Large intestine (tissue), 3 donors: ENCODE data around the gene PLSCR4. TPM values are rescaled to one million over a fixed set of nuclear protein-coding genes. Genes with fewer than 3 reads are reported as not detected.

Experiments
- DNase-seq, 2 donors: peaks; one replicate each; pipeline versions ENCODE4 v3.0.0 to v3.0.0-alpha.2; 2013
- H3K27ac ChIP-seq: one replicate; pipeline ENCODE4 v1.5.1; 2013; ENCODE audit warnings: low read length
- H3K27me3 ChIP-seq: 2 replicates; pipeline ENCODE4 v1.6.1; 2013; ENCODE audit warnings: low read length; ENCODE audit not compliant: control insufficient read depth, insufficient read depth
- H3K36me3 ChIP-seq: 2 replicates; pipeline ENCODE4 v1.6.1; 2013; ENCODE audit warnings: low read length; ENCODE audit not compliant: control insufficient read depth, insufficient read depth
- H3K4me1 ChIP-seq: one replicate; pipeline ENCODE4 v1.6.1; 2013; ENCODE audit warnings: low read length; ENCODE audit not compliant: control insufficient read depth, insufficient read depth
- H3K4me3 ChIP-seq: one replicate; pipeline ENCODE4 v1.5.1; 2013; ENCODE audit warnings: low read length
- H3K9me3 ChIP-seq: one replicate; pipeline ENCODE4 v1.6.1; 2013; ENCODE audit warnings: mild to moderate bottlenecking, low read depth, low read length, moderate library complexity; ENCODE audit not compliant: control insufficient read depth
- WGBS: methylation state at CpG from one replicate; pipeline ENCODE4 v1.1.5; 2013; ENCODE audit warnings: low lambda C conversion rate; ENCODE audit not compliant: insufficient coverage; 5-methylcytosine and 5-hydroxymethylcytosine counted together
- polyA plus RNA-seq: library from polyadenylated mRNA; unstranded; fragments of 120-200 nt; gene quantifications from one replicate; pipeline ENCODE4 v1.2.1, GENCODE V29; 2013

Gene PLSCR4
- polyA plus RNA-seq, 1 donor, result 38.8 TPM

GRCh38 chr3:146221276-146221675 is 29.6 kb downstream of the PLSCR4 start:
- Histone ChIP-seq H3K36me3 (peaks cover 8% of the 10 kb centered on the region), H3K27me3 (no peaks in the 10 kb centered on the region), H3K4me3 (no peak overlapping the region), H3K27ac (peak overlapping the region; percentile 60), H3K4me1 (peaks cover 15% of the 10 kb centered on the region), H3K9me3 (peaks cover 4% of the 10 kb centered on the region)
- peak in 1 of 2 donors; percentile 44 for DNase-seq

- Histone ChIP-seq H3K36me3 (peaks cover 10% of the 10 kb centered on the region), H3K4me1 (peaks cover 15% of the 10 kb centered on the region), H3K27ac (no peak overlapping the region), H3K4me3 (no peak overlapping the region), H3K9me3 (no peaks in the 10 kb centered on the region), H3K27me3 (no peaks in the 10 kb centered on the region)
- 54% methylated on average over 4 of the region's 13 CpGs for WGBS
- no peak for DNase-seq
Measured at GRCh38 chr3:146218880-146219866, 31.7 kb downstream of the PLSCR4 start.

GRCh38 chr3:146217324-146217723 is 33.6 kb downstream of the PLSCR4 start:
- Histone ChIP-seq H3K27ac (no peak overlapping the region), H3K4me1 (peaks cover 3% of the 10 kb centered on the region), H3K36me3 (peaks cover 10% of the 10 kb centered on the region), H3K9me3 (no peaks in the 10 kb centered on the region), H3K4me3 (no peak overlapping the region), H3K27me3 (no peaks in the 10 kb centered on the region)
- 100% methylated on average over 1 of the region's 2 CpGs for WGBS
- DNase-seq, result no peak

GRCh38 chr3:146214493-146214892 is 36.4 kb downstream of the PLSCR4 start:
- H3K27ac ChIP-seq, result no peak overlapping the region
- H3K9me3 ChIP-seq, result no peaks in the 10 kb centered on the region
- WGBS, result no CpG with 5 or more reads among the region's 2 CpGs
- H3K27me3 ChIP-seq, result no peaks in the 10 kb centered on the region
- H3K4me3 ChIP-seq, result no peak overlapping the region
- no peak for DNase-seq
- peaks cover 10% of the 10 kb centered on the region for H3K36me3 ChIP-seq
- H3K4me1 ChIP-seq, result no peaks in the 10 kb centered on the region

- DNase-seq, result no peak
- Histone ChIP-seq H3K4me3 (no peak overlapping the region), H3K4me1 (no peaks in the 10 kb centered on the region), H3K27ac (no peak overlapping the region), H3K36me3 (peaks cover 10% of the 10 kb centered on the region), H3K9me3 (no peaks in the 10 kb centered on the region), H3K27me3 (no peaks in the 10 kb centered on the region)
Measured at GRCh38 chr3:146209371-146209770, 41.5 kb downstream of the PLSCR4 start.

GRCh38 chr3:146203776-146204175 is 47.1 kb downstream of the PLSCR4 start:
- DNase-seq, result no peak
- peaks cover 19% of the 10 kb centered on the region for H3K36me3 ChIP-seq

GRCh38 chr3:146200461-146201220 is 50.3 kb downstream of the PLSCR4 start:
- H3K27ac ChIP-seq, result no peak overlapping the region
- no peaks in the 10 kb centered on the region for H3K4me1 ChIP-seq
- DNase-seq, result no peak
- H3K27me3 ChIP-seq, result no peaks in the 10 kb centered on the region
- WGBS, result no CpG with 5 or more reads among the region's 2 CpGs
- no peak overlapping the region for H3K4me3 ChIP-seq
- H3K9me3 ChIP-seq, result no peaks in the 10 kb centered on the region
- peaks cover 13% of the 10 kb centered on the region for H3K36me3 ChIP-seq

More at GRCh38 chr3:146203776-146204175, 47.1 kb downstream of the PLSCR4 start:
- no peak overlapping the region for H3K4me3 ChIP-seq
- no peaks in the 10 kb centered on the region for H3K4me1 ChIP-seq
- H3K27me3 ChIP-seq, result no peaks in the 10 kb centered on the region
- H3K27ac ChIP-seq, result no peak overlapping the region
- H3K9me3 ChIP-seq, result no peaks in the 10 kb centered on the region

GRCh38 chr3:146199762-146200161 is 51.1 kb downstream of the PLSCR4 start:
- no CpG with 5 or more reads among the region's 5 CpGs for whole genome bisulfite sequencing
- no peaks in the 10 kb centered on the region for H3K9me3 ChIP-seq
- peaks cover 17% of the 10 kb centered on the region for H3K36me3 ChIP-seq
- no peak for DNase-seq
- H3K27me3 ChIP-seq, result no peaks in the 10 kb centered on the region
- H3K4me1 ChIP-seq, result no peaks in the 10 kb centered on the region
- H3K27ac ChIP-seq, result no peak overlapping the region
- no peak overlapping the region for H3K4me3 ChIP-seq

GRCh38 chr3:146196789-146197188 is 54.1 kb downstream of the PLSCR4 start:
- Histone ChIP-seq H3K36me3 (peaks cover 14% of the 10 kb centered on the region), H3K27ac (no peak overlapping the region), H3K4me3 (no peak overlapping the region), H3K27me3 (no peaks in the 10 kb centered on the region), H3K4me1 (no peaks in the 10 kb centered on the region), H3K9me3 (no peaks in the 10 kb centered on the region)
- no CpG with 5 or more reads among the region's 2 CpGs for WGBS
- no peak for DNase-seq

- H3K4me1 ChIP-seq, result no peaks in the 10 kb centered on the region
- no peaks in the 10 kb centered on the region for H3K9me3 ChIP-seq
- WGBS, result 50% methylated on average over 1 of the region's 4 CpGs
- no peak overlapping the region for H3K4me3 ChIP-seq
- H3K27me3 ChIP-seq, result no peaks in the 10 kb centered on the region
- no peak for DNase-seq
- peaks cover 14% of the 10 kb centered on the region for H3K36me3 ChIP-seq
- no peak overlapping the region for H3K27ac ChIP-seq
Measured at GRCh38 chr3:146195605-146196004, 55.3 kb downstream of the PLSCR4 start.
